Measurements from ENCODE around the gene BARX2. TPM values are rescaled to one million over a fixed set of nuclear protein-coding genes. Genes with fewer than 3 reads are reported as not detected.

Gene BARX2
- total RNA-seq, 1 experiment from 2014 or later: 0.12 TPM

- TF ChIP-seq YY1 (IDR thresholded peaks at IDR 0.05; ENCODE audit: extremely low read depth, insufficient replicate concordance, low read depth, low read length) (no peak), EZH2phosphoT487 (IDR thresholded peaks at IDR 0.05; ENCODE audit: borderline replicate concordance) (no peak), SRF (IDR thresholded peaks at IDR 0.05; ENCODE audit: low read depth) (no peak)
- TF ChIP-seq, protein P1, sequence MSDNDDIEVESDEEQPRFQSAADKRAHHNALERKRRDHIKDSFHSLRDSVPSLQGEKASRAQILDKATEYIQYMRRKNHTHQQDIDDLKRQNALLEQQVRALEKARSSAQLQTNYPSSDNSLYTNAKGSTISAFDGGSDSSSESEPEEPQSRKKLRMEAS (IDR thresholded peaks at IDR 0.05): no peak
These were observed 69.6 kb downstream of the BARX2 start (continued) for GRCh38 chr11:129445226-129445625.

DNA sequence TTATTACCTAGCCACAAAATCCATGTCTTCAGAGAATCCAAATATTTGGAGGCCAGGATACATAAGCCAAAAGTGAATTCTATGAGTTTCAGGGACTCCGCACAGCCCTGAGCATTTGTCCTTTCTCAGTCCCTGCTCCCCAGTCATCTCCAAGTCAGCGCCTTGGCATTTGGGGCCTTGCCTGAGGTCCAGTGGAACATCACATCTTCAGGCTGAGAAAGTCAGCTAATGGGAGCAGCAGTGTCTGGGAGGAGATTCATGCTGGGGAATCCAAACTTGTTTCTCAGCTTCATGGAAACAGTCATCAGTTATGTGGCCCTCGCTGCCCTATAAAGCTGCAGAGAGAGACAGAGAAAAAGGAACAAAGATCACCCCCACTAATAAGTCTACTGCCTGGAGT is 70.9 kb downstream of the BARX2 start:
- Histone ChIP-seq H3K4me2 (ENCODE audit: low read length) (no peak overlapping the region), H3K9me2 (ENCODE audit: insufficient read depth) (no peaks in the 10 kb centered on the region), H3K9me3 (ENCODE audit: control insufficient read depth in 1 of 2, insufficient read depth in 1 of 2, low read depth in 1 of 2, low read length in 2 of 2) (no peaks in the 10 kb centered on the region), H3K79me2 (ENCODE audit: insufficient read depth, low read length) (no peaks in the 10 kb centered on the region), H3K4me1 (ENCODE audit: control insufficient read depth in 1 of 2, insufficient read depth in 2 of 2, low read length in 2 of 2) (no peaks in the 10 kb centered on the region), H4K20me1 (ENCODE audit: insufficient read depth) (no peaks in the 10 kb centered on the region), H2AFZ (ENCODE audit: low read depth, low read length, poor library complexity, severe bottlenecking) (no peak overlapping the region), H3K27ac (ENCODE audit: low read depth, low read length) (no peak overlapping the region), H3K4me3 (replicated peaks in 1 of 2; ENCODE audit: low read depth in 1 of 2, low read length in 2 of 2) (no peak overlapping the region), H3K9ac (ENCODE audit: low read length) (no peak overlapping the region), H3K27me3 (ENCODE audit: insufficient read depth, low read length) (no peaks in the 10 kb centered on the region; the same call in 1 of the 2 replicates), H3K36me3 (ENCODE audit: control insufficient read depth in 1 of 2, insufficient read depth in 2 of 2, low read length in 2 of 2) (no peaks in the 10 kb centered on the region)
- RAD21 ChIA-PET (ENCODE audit: low non-redundant PET in 1 of 2, low total read pairs in 2 of 2, uncharacterized antibody in 2 of 2, unreplicated experiment in 2 of 2): no interaction called here
- POLR2A ChIA-PET: no interaction called here
- no TSS peak for BruUV-seq (replicated peaks)
- TF ChIP-seq, protein P2, sequence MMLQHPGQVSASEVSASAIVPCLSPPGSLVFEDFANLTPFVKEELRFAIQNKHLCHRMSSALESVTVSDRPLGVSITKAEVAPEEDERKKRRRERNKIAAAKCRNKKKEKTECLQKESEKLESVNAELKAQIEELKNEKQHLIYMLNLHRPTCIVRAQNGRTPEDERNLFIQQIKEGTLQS (IDR thresholded peaks at IDR 0.05): no peak
- TF ChIP-seq JUND (IDR thresholded peaks at IDR 0.05): no peak
- no peak for TF ChIP-seq SP1 (IDR thresholded peaks at IDR 0.05; ENCODE audit: low read depth)
- no peak for TF ChIP-seq SRF (IDR thresholded peaks at IDR 0.05; ENCODE audit: low read depth)
- TF ChIP-seq ZNF274 (IDR thresholded peaks at IDR 0.05; ENCODE audit: low read depth, low read length): no peak
- TF ChIP-seq RAD21 (IDR thresholded peaks at IDR 0.05; ENCODE audit: low read depth): no peak
- DNase-seq (ENCODE audit: low read depth, low spot score) (no peak), ATAC-seq (no peak)
- intact Hi-C loops (cut with micrococcal nuclease): no loop called here
- CTCF ChIA-PET: no interaction called here
